ENCODE data around the gene HNRNPH2. TPM values are rescaled to one million over a fixed set of nuclear protein-coding genes. Genes with fewer than 3 reads are reported as not detected.

The HNRNPH2 gene
- polyA plus RNA-seq, 1 donor (not counting 4 experiments of a cell fraction or from before 2014, with no cell fraction given) = 73.2 TPM

DNA sequence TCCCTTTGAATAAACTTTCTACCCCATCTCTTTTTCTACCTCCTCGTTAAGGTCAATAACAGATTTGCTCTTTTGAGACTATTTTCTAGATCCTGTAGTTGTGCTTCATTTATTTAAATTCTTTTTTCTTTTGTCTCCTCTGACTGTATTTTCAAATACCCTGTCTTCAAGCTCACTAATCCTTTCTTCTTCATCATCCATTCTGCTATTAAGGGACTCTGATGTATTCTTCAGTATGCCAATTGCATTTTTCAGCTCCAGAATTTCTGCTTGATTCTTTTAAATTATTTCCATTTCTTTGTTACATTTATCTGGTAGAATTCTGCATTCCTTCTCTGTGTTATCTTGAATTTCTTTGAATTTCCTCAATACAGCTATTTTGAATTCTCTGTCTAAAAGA lies 41.3 kb downstream of the HNRNPH2 start:
- H3K4me2 ChIP-seq (ENCODE audit: control insufficient read depth, extremely low read depth, insufficient read depth, low read depth, low read length) = no peak overlapping the region
- H2AFZ ChIP-seq (ENCODE audit: control insufficient read depth, low read length) = no peak overlapping the region
- no peak overlapping the region for H3K9ac ChIP-seq (ENCODE audit: control insufficient read depth, extremely low read depth, insufficient read depth, low read length)
- H3K4me3 ChIP-seq (ENCODE audit: control insufficient read depth in 2 of 3, extremely low read depth in 1 of 3, insufficient read depth in 2 of 3, low read depth in 1 of 3, low read length in 3 of 3) = no peak overlapping the region
- no peaks in the 10 kb centered on the region for H3K27me3 ChIP-seq (ENCODE audit: control insufficient read depth, extremely low read depth, insufficient read depth, low read length)
- TF ChIP-seq, protein P1, sequence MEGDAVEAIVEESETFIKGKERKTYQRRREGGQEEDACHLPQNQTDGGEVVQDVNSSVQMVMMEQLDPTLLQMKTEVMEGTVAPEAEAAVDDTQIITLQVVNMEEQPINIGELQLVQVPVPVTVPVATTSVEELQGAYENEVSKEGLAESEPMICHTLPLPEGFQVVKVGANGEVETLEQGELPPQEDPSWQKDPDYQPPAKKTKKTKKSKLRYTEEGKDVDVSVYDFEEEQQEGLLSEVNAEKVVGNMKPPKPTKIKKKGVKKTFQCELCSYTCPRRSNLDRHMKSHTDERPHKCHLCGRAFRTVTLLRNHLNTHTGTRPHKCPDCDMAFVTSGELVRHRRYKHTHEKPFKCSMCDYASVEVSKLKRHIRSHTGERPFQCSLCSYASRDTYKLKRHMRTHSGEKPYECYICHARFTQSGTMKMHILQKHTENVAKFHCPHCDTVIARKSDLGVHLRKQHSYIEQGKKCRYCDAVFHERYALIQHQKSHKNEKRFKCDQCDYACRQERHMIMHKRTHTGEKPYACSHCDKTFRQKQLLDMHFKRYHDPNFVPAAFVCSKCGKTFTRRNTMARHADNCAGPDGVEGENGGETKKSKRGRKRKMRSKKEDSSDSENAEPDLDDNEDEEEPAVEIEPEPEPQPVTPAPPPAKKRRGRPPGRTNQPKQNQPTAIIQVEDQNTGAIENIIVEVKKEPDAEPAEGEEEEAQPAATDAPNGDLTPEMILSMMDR (optimal IDR thresholded peaks at IDR 0.05 in 1 of 3, IDR thresholded peaks at IDR 0.05 in 1 of 3, conservative IDR thresholded peaks at IDR 0.05 in 1 of 3; ENCODE audit: extremely low read depth in 1 of 3, insufficient read depth in 2 of 3, low read length in 3 of 3) = no peak
- no peak for TF ChIP-seq EZH2 (IDR thresholded peaks at IDR 0.05; ENCODE audit: low read length)
- H4K20me1 ChIP-seq (ENCODE audit: control insufficient read depth, extremely low read depth, insufficient read depth, low read length) = no peaks in the 10 kb centered on the region
- DNase-seq (ENCODE audit: low read depth, low spot score) (no peak), FAIRE-seq (no peak)
- no peaks in the 10 kb centered on the region for H3K79me2 ChIP-seq (ENCODE audit: control insufficient read depth, insufficient read depth, low read length)
- no peaks in the 10 kb centered on the region for H3K36me3 ChIP-seq (ENCODE audit: control insufficient read depth in 2 of 2, extremely low read depth in 1 of 2, insufficient read depth in 2 of 2, low read length in 2 of 2)
- no peaks in the 10 kb centered on the region for H3K9me1 ChIP-seq (ENCODE audit: control insufficient read depth, extremely low read depth, insufficient read depth, low read length)
- no peaks in the 10 kb centered on the region for H3K9me3 ChIP-seq (ENCODE audit: control insufficient read depth, low read depth, low read length)
- no peaks in the 10 kb centered on the region for H3K4me1 ChIP-seq (ENCODE audit: control insufficient read depth, extremely low read depth, insufficient read depth, low read length)
- no peak overlapping the region for H3K27ac ChIP-seq (ENCODE audit: control insufficient read depth, insufficient read depth, low read length)
- dilution Hi-C loops (cut with MboI; ENCODE audit: extremely low pct_ligation_motif_present, low sequenced_read_pairs) = no loop called here

GRCh38 chrX:101450085-101450484 lies 42.1 kb downstream of the HNRNPH2 start:
- no peak overlapping the region for H3K9ac ChIP-seq (ENCODE audit: control insufficient read depth, extremely low read depth, insufficient read depth, low read length)
- H3K4me2 ChIP-seq (ENCODE audit: control insufficient read depth, extremely low read depth, insufficient read depth, low read depth, low read length) = no peak overlapping the region
- no peak for DNase-seq (ENCODE audit: low read depth, low spot score)
- no peaks in the 10 kb centered on the region for H3K27me3 ChIP-seq (ENCODE audit: control insufficient read depth, extremely low read depth, insufficient read depth, low read length)
- H3K4me3 ChIP-seq (ENCODE audit: control insufficient read depth in 2 of 3, extremely low read depth in 1 of 3, insufficient read depth in 2 of 3, low read depth in 1 of 3, low read length in 3 of 3) = no peak overlapping the region
- dilution Hi-C loops (cut with MboI; ENCODE audit: extremely low pct_ligation_motif_present, low sequenced_read_pairs) = no loop called here
- H3K9me3 ChIP-seq (ENCODE audit: control insufficient read depth, low read depth, low read length) = no peaks in the 10 kb centered on the region
- no peak overlapping the region for H2AFZ ChIP-seq (ENCODE audit: control insufficient read depth, low read length)
- no peaks in the 10 kb centered on the region for H3K4me1 ChIP-seq (ENCODE audit: control insufficient read depth, extremely low read depth, insufficient read depth, low read length)
- no peaks in the 10 kb centered on the region for H4K20me1 ChIP-seq (ENCODE audit: control insufficient read depth, extremely low read depth, insufficient read depth, low read length)
- no peak for FAIRE-seq
- H3K79me2 ChIP-seq (ENCODE audit: control insufficient read depth, insufficient read depth, low read length) = no peaks in the 10 kb centered on the region
- TF ChIP-seq EZH2 (IDR thresholded peaks at IDR 0.05; ENCODE audit: low read length) = no peak
- TF ChIP-seq, protein P1 (optimal IDR thresholded peaks at IDR 0.05 in 1 of 3, IDR thresholded peaks at IDR 0.05 in 1 of 3, conservative IDR thresholded peaks at IDR 0.05 in 1 of 3; ENCODE audit: extremely low read depth in 1 of 3, insufficient read depth in 2 of 3, low read length in 3 of 3) = no peak
- H3K27ac ChIP-seq (ENCODE audit: control insufficient read depth, insufficient read depth, low read length) = no peak overlapping the region
- H3K9me1 ChIP-seq (ENCODE audit: control insufficient read depth, extremely low read depth, insufficient read depth, low read length) = no peaks in the 10 kb centered on the region
- H3K36me3 ChIP-seq (ENCODE audit: control insufficient read depth in 2 of 2, extremely low read depth in 1 of 2, insufficient read depth in 2 of 2, low read length in 2 of 2) = no peaks in the 10 kb centered on the region
